Fibroblast of pulmonary artery (primary cell): Measurements from ENCODE around the gene CERS2.
"Not testable (repeated sequence)": the region's sequence is repeated elsewhere in the genome, so short reads cannot be mapped to it uniquely, and the experiment has no call there.

Source experiments
- DNase-seq: peaks from one replicate; pipeline ENCODE4 v3.0.0-alpha.2; 2010; ENCODE audit warnings: low read depth
- H3K4me3 ChIP-seq: replicated peaks from 2 replicates; pipeline ENCODE4 v1.5.1; 2011; ENCODE audit warnings: low read depth, mild to moderate bottlenecking, control low read depth, low read length, moderate library complexity
- TF ChIP-seq, protein P1 (sequence below): IDR thresholded peaks from 2 replicates; pipeline ENCODE4 v1.5.1; 2011; ENCODE audit warnings: mild to moderate bottlenecking, control low read depth, low read length, inconsistent platforms; ENCODE audit errors: missing control alignments

Gene CERS2

GRCh38 chr1:150960646-150961045 is 14.0 kb downstream of the CERS2 start:
- DNase-seq, result no peak
- TF ChIP-seq, protein P1, sequence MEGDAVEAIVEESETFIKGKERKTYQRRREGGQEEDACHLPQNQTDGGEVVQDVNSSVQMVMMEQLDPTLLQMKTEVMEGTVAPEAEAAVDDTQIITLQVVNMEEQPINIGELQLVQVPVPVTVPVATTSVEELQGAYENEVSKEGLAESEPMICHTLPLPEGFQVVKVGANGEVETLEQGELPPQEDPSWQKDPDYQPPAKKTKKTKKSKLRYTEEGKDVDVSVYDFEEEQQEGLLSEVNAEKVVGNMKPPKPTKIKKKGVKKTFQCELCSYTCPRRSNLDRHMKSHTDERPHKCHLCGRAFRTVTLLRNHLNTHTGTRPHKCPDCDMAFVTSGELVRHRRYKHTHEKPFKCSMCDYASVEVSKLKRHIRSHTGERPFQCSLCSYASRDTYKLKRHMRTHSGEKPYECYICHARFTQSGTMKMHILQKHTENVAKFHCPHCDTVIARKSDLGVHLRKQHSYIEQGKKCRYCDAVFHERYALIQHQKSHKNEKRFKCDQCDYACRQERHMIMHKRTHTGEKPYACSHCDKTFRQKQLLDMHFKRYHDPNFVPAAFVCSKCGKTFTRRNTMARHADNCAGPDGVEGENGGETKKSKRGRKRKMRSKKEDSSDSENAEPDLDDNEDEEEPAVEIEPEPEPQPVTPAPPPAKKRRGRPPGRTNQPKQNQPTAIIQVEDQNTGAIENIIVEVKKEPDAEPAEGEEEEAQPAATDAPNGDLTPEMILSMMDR, result no peak
- no peak overlapping the region for H3K4me3 ChIP-seq

DNA sequence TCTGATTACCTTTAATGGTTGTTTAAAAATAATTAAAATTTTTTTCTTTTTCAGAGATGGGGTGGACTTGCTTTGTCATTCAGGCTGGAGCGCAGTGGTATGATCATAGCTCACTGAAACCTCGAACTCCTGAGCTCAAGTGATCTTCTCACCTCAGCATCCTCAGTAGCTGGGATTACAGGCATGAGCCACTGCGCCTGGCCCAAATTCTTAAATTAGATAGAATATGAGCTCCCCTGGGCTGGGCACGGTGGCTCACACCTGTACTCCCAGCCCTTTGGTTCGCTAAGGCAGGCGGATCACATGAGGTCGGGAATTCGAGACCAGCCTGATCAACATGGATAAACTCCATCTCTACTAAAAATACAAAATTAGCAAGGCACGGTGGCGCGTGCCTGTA is 17.0 kb downstream of the CERS2 start:
- TF ChIP-seq, protein P1, result no peak

DNA sequence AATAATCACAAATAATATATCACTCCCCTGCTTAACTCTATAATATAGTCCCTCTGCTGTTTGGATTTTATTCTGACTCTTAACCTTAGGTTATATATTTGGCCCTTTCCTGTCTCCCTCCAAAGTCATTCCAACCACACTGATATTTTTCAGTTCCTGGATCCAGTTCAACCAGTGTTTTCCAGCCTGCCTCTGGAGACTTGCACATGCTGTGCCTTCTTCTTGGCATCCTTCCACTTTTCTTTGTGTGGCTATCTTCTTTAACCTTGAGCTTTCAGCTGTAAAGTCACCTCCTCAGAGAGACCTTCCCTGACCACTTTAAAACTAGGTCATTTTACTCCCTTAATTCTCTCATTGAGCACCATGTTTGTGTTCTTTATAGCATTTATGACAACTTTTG is 19.4 kb downstream of the CERS2 start:
- TF ChIP-seq, protein P1, result no peak

More for the DNA sequence above, 17.0 kb downstream of the CERS2 start:
- no peak overlapping the region for H3K4me3 ChIP-seq
- DNase-seq, result no peak

GRCh38 chr1:150954708-150955107 is 19.9 kb downstream of the CERS2 start:
- no peak overlapping the region for H3K4me3 ChIP-seq
- TF ChIP-seq, protein P1, result no peak
- DNase-seq, result no peak

More for the DNA sequence above, 19.4 kb downstream of the CERS2 start:
- H3K4me3 ChIP-seq, result no peak overlapping the region
- no peak for DNase-seq

DNA sequence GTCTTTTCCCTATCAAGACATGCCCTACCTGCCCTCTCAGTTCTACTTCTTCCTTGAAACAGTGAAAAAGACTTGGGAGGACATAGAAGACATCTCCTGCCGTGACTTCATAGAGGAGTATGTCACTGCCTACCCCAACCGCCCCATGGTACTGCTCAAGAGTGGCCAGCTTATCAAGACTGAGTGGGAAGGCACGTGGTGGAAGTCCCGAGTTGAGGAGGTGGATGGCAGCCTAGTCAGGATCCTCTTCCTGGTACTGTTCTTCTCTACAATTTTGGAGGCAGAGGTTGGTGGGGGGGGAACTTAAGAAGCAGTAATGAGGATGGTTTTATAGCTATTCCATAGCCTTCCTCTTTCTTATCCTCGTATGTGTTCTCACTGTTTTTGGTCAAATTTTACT is 29.8 kb downstream of the CERS2 start:
- H3K4me3 ChIP-seq, result no peak overlapping the region
- DNase-seq, result no peak
- TF ChIP-seq, protein P1, result no peak

DNA sequence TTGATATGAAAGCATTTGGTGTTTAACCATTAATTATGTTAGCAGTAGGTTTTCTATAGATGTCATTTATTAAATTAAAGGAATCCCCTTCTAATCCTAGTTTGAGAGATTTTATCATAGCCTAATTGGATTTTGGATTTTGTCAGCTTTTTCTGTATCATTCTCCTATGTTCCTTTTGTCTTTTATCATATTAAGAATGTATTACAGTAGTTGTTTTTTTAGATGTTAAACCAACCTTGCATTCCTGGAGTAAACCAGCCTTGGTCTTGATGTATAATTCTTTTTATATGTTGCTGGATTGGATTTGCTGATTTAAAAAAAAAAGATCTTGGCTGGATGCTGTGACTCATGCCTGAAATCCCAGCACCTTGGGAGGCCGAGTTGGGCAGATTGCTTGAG is 42.9 kb downstream of the CERS2 start:
- H3K4me3 ChIP-seq, result no peak overlapping the region
- TF ChIP-seq, protein P1, result no peak
- peak; percentile 37 for DNase-seq

DNA sequence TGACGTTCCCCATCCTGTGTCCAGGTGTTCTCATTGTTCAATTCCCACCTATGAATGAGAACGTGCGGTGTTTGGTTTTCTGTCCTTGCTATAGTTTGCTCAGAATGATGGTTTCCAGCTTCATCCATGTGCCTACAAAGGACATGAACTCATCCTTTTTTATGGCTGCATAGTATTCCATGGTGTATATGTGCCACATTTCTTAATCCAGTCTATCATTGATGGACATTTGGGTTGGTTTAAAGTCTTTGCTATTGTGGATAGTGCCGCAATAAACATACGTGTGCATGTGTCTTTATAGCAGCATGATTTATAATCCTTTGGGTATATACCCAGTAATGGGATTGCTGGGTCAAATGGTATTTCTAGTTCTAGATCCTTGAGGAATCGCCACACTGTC is 45.9 kb downstream of the CERS2 start:
- not testable (repeated sequence) for H3K4me3 ChIP-seq, DNase-seq

DNA sequence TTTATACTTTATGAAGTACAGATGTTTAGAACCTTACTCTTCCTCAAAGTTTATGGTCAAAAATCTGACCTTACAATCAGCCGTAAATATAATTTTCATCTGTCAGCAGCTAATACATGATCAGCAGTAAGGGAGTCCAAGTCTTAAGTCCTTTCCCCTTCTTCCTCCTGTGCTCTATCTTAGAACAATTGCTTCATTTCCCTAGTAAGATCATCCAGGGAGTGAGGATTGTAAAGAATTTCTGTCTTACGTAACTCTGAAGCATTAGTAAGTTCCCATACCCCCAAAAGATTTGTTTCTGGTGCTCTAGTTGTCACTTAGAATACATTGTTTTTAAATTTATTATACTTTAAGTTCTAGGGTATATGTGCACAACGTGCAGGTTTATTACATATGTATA is 46.3 kb downstream of the CERS2 start:
- DNase-seq, result peak; percentile 67
- TF ChIP-seq, protein P1, result no peak
- H3K4me3 ChIP-seq, result no peak overlapping the region
